NT2/D1 (cell line): ENCODE data around the gene PAFAH2.

ENCODE experiments used
- DNase-seq: peaks from one replicate; pipeline ENCODE4 v3.0.0-alpha.2; 2011; ENCODE audit warnings: low read depth, low spot score
- H3K27me3 ChIP-seq: 2 replicates; pipeline ENCODE4 v1.6.0; 2011; ENCODE audit warnings: mild to moderate bottlenecking; ENCODE audit not compliant: insufficient read length, insufficient read depth
- H3K36me3 ChIP-seq: 2 replicates; pipeline ENCODE4 v1.6.1; 2011; ENCODE audit warnings: mild to moderate bottlenecking, low read length, mixed read lengths; ENCODE audit not compliant: insufficient read depth, insufficient read length
- H3K4me1 ChIP-seq: 2 replicates; pipeline ENCODE4 v1.5.1; 2011; ENCODE audit not compliant: insufficient read depth, insufficient read length
- H3K4me3 ChIP-seq: 2 replicates; pipeline ENCODE4 v1.5.1; 2011; ENCODE audit warnings: low read depth; ENCODE audit not compliant: insufficient read length
- H3K9ac ChIP-seq: 2 replicates; pipeline ENCODE4 v1.6.0; 2011; ENCODE audit warnings: low read depth; ENCODE audit not compliant: insufficient read length
- H3K9me3 ChIP-seq: 2 replicates; pipeline ENCODE4 v1.5.1; 2011; ENCODE audit warnings: mild to moderate bottlenecking, low read length; ENCODE audit not compliant: insufficient read depth
- SUZ12 ChIP-seq: IDR thresholded peaks from 2 replicates; pipeline ENCODE4 v1.6.1; 2011; ENCODE audit not compliant: insufficient read length, insufficient read depth; ENCODE audit errors: extremely low read depth
- YY1 ChIP-seq: IDR thresholded peaks from 2 replicates; pipeline ENCODE4 v1.6.1; 2011; ENCODE audit not compliant: insufficient read length, insufficient read depth
- ZNF274 ChIP-seq: IDR thresholded peaks from 2 replicates; pipeline ENCODE4 v1.6.1; 2011; ENCODE audit warnings: mild to moderate bottlenecking, low read depth, low read length

Gene PAFAH2

GRCh38 chr1:25922056-25922970, 75.5 kb downstream of the PAFAH2 start:
- DNase-seq = peak; percentile 63
- Histone ChIP-seq H3K9ac (peak overlapping the region; percentile 91), H3K4me3 (peak overlapping the region; percentile 83), H3K4me1 (peaks cover 10% of the 10 kb centered on the region), H3K9me3 (no peaks in the 10 kb centered on the region), H3K27me3 (peaks cover 11% of the 10 kb centered on the region), H3K36me3 (no peaks in the 10 kb centered on the region)
- no peak for TF ChIP-seq ZNF274
- TF ChIP-seq YY1 = peak; percentile 60

GRCh38 chr1:25918615-25919014, 79.2 kb downstream of the PAFAH2 start:
- Histone ChIP-seq H3K4me3 (no peak overlapping the region), H3K4me1 (peaks cover 6% of the 10 kb centered on the region), H3K9me3 (no peaks in the 10 kb centered on the region), H3K36me3 (no peaks in the 10 kb centered on the region), H3K27me3 (peaks cover 7% of the 10 kb centered on the region), H3K9ac (no peak overlapping the region)
- no peak for DNase-seq
- TF ChIP-seq YY1 (no peak), SUZ12 (no peak), ZNF274 (no peak)

- H3K36me3 ChIP-seq = no peaks in the 10 kb centered on the region
- DNase-seq = no peak
- no peak for TF ChIP-seq SUZ12
- TF ChIP-seq YY1 = no peak
- no peak for TF ChIP-seq ZNF274
- H3K4me1 ChIP-seq = peaks cover 6% of the 10 kb centered on the region
- no peaks in the 10 kb centered on the region for H3K9me3 ChIP-seq
- H3K4me3 ChIP-seq = no peak overlapping the region
- H3K27me3 ChIP-seq = peaks cover 5% of the 10 kb centered on the region
- H3K9ac ChIP-seq = no peak overlapping the region
These were observed 79.9 kb downstream of the PAFAH2 start for GRCh38 chr1:25917996-25918395.

- H3K27me3 ChIP-seq = peaks cover 5% of the 10 kb centered on the region
- H3K4me3 ChIP-seq = no peak overlapping the region
- H3K9me3 ChIP-seq = 0 out of 2 replicates have a peak, but pooled peaks cover 4% of the 10 kb centered on the region
- no peak for DNase-seq
- H3K9ac ChIP-seq = no peak overlapping the region
- H3K36me3 ChIP-seq = no peaks in the 10 kb centered on the region
- peaks cover 3% of the 10 kb centered on the region for H3K4me1 ChIP-seq
- TF ChIP-seq SUZ12 (no peak), ZNF274 (no peak), YY1 (no peak)
These were observed 81.4 kb downstream of the PAFAH2 start for GRCh38 chr1:25916460-25916859.

GRCh38 chr1:25914074-25914995, 83.5 kb downstream of the PAFAH2 start:
- DNase-seq = no peak
- H3K9me3 ChIP-seq = 0 out of 2 replicates have a peak, but pooled peaks cover 4% of the 10 kb centered on the region
- no peak for TF ChIP-seq ZNF274
- no peak for TF ChIP-seq SUZ12
- no peak for TF ChIP-seq YY1
- H3K4me3 ChIP-seq = no peak overlapping the region
- H3K36me3 ChIP-seq = no peaks in the 10 kb centered on the region
- H3K27me3 ChIP-seq = no peaks in the 10 kb centered on the region
- peaks cover 4% of the 10 kb centered on the region for H3K4me1 ChIP-seq
- H3K9ac ChIP-seq = no peak overlapping the region

- no peak for DNase-seq
- TF ChIP-seq YY1 = no peak
- no peak for TF ChIP-seq SUZ12
- TF ChIP-seq ZNF274 = no peak
These were observed 84.7 kb downstream of the PAFAH2 start for GRCh38 chr1:25913206-25913605.

More at GRCh38 chr1:25913206-25913605, 84.7 kb downstream of the PAFAH2 start:
- Histone ChIP-seq H3K9me3 (0 out of 2 replicates have a peak, but pooled peaks cover 4% of the 10 kb centered on the region), H3K4me1 (peaks cover 6% of the 10 kb centered on the region), H3K36me3 (no peaks in the 10 kb centered on the region), H3K9ac (no peak overlapping the region), H3K27me3 (peaks cover 1% of the 10 kb centered on the region), H3K4me3 (no peak overlapping the region)
